HCT116 (cell line): ENCODE data around the gene ASPG.

Experiments used
- CTCF ChIP-seq, 3 experiments: fragments of 200-600 bp in 1 of 3; sonication (generic) in 1 of 3; IDR thresholded peaks in 2 of 3; conservative IDR thresholded peaks in 1 of 3; 2 replicates each; pipeline ENCODE4 v1.5.1; 2012 to 2017; ENCODE audit warnings: low read depth in 2 of 3, low read length in 2 of 3, antibody characterized with exemption in 1 of 3, borderline replicate concordance in 1 of 3, control low read depth in 1 of 3, mild to moderate bottlenecking in 1 of 3, mixed read lengths in 1 of 3, mixed run types in 1 of 3, moderate library complexity in 1 of 3; ENCODE audit not compliant: insufficient read depth in 1 of 3
- ELF1 ChIP-seq: IDR thresholded peaks from 2 replicates; pipeline ENCODE4 v1.6.1; 2012; ENCODE audit warnings: low read depth, borderline replicate concordance
- EZH2 ChIP-seq: fragments of 200-600 bp; sonication (generic); IDR thresholded peaks from 2 replicates; pipeline ENCODE4 v1.6.1; 2017; ENCODE audit warnings: antibody characterized with exemption, mixed run types
- EZH2phosphoT487 ChIP-seq: fragments of 200-600 bp; IDR thresholded peaks from 2 replicates; pipeline ENCODE4 v1.6.1; 2018; ENCODE audit warnings: antibody characterized with exemption, borderline replicate concordance
- FOSL1 ChIP-seq: IDR thresholded peaks from 2 replicates; pipeline ENCODE4 v1.6.1; 2012; ENCODE audit warnings: low read depth
- POLR2A ChIP-seq: IDR thresholded peaks from 2 replicates; pipeline ENCODE4 v1.7.0; 2011; ENCODE audit warnings: borderline replicate concordance; ENCODE audit not compliant: insufficient read depth, insufficient read length; ENCODE audit errors: extremely low read depth
- POLR2AphosphoS5 ChIP-seq: IDR thresholded peaks from 2 replicates; pipeline ENCODE4 v1.6.1; 2011; ENCODE audit warnings: mild to moderate bottlenecking, low read depth, low read length, moderate library complexity
- REST ChIP-seq: IDR thresholded peaks from 2 replicates; pipeline ENCODE4 v1.6.1; 2012; ENCODE audit warnings: low read depth
- SP1 ChIP-seq: IDR thresholded peaks from 2 replicates; pipeline ENCODE4 v1.6.1; 2012; ENCODE audit warnings: low read depth
- SRF ChIP-seq: IDR thresholded peaks from 2 replicates; pipeline ENCODE4 v1.6.1; 2012; ENCODE audit warnings: low read depth
- ZBTB33 ChIP-seq: IDR thresholded peaks from 2 replicates; pipeline ENCODE4 v1.6.1; 2011; ENCODE audit warnings: mild to moderate bottlenecking, low read length, moderate library complexity; ENCODE audit not compliant: insufficient replicate concordance; ENCODE audit errors: extremely low read depth

- TF ChIP-seq CTCF (IDR thresholded peaks at IDR 0.05 in 2 of 3, conservative IDR thresholded peaks at IDR 0.05 in 1 of 3; ENCODE audit: borderline replicate concordance in 1 of 3, insufficient read depth in 1 of 3, low read depth in 2 of 3, low read length in 2 of 3): no peak
- no peak for TF ChIP-seq EZH2
- TF ChIP-seq ZBTB33: no peak
- TF ChIP-seq ELF1: no peak
- no peak for TF ChIP-seq SP1
- no peak for TF ChIP-seq SRF
- TF ChIP-seq POLR2A: no peak
- no peak for TF ChIP-seq REST
- no peak for TF ChIP-seq POLR2AphosphoS5
- no peak for TF ChIP-seq FOSL1
- TF ChIP-seq EZH2phosphoT487: no peak
Measured at GRCh38 chr14:104051092-104051813, 34.2 kb upstream of the ASPG start.
